Mesendoderm (in vitro differentiated cells): ENCODE results near the gene SESTD1. TPM values are rescaled to one million over a fixed set of nuclear protein-coding genes. Genes with fewer than 3 reads are reported as not detected.

Source experiments
- DNase-seq: peaks from one replicate; pipeline ENCODE4 v3.0.0; 2013
- H2AK5ac ChIP-seq: 2 replicates; pipeline ENCODE4 v1.6.1; 2013; ENCODE audit warnings: low read length, inconsistent platforms
- H2BK120ac ChIP-seq: 2 replicates; pipeline ENCODE4 v1.6.1; 2013; ENCODE audit warnings: low read depth, mild to moderate bottlenecking, low read length, moderate library complexity, mixed read lengths
- H2BK15ac ChIP-seq: replicated peaks from 2 replicates; pipeline ENCODE4 v1.6.1; 2013; ENCODE audit warnings: low read depth, mild to moderate bottlenecking, moderate library complexity
- H2BK5ac ChIP-seq: 2 replicates; pipeline ENCODE4 v1.6.1; 2013; ENCODE audit warnings: low read length, inconsistent platforms
- H3K18ac ChIP-seq: 2 replicates; pipeline ENCODE4 v1.6.1; 2013; ENCODE audit warnings: mild to moderate bottlenecking, low read length, mixed read lengths
- H3K23ac ChIP-seq: one replicate; pipeline ENCODE4 v1.6.1; 2013; ENCODE audit warnings: low read length
- H3K27ac ChIP-seq: 2 replicates; pipeline ENCODE4 v1.5.1; 2013; ENCODE audit warnings: low read depth, mild to moderate bottlenecking, inconsistent platforms, low read length, moderate library complexity
- H3K27me3 ChIP-seq: 2 replicates; pipeline ENCODE4 v1.6.1; 2013; ENCODE audit warnings: low read length, control low read depth, mild to moderate bottlenecking, inconsistent platforms; ENCODE audit not compliant: insufficient read depth, poor library complexity
- H3K36me3 ChIP-seq: 2 replicates; pipeline ENCODE4 v1.6.1; 2013; ENCODE audit warnings: low read length, inconsistent platforms; ENCODE audit not compliant: control insufficient read depth, insufficient read depth
- H3K4ac ChIP-seq: one replicate; pipeline ENCODE4 v1.6.1; 2013; ENCODE audit warnings: low read depth, mild to moderate bottlenecking, low read length, moderate library complexity
- H3K4me1 ChIP-seq: 2 replicates; pipeline ENCODE4 v1.6.1; 2013; ENCODE audit warnings: low read depth, low read length, inconsistent platforms; ENCODE audit not compliant: control insufficient read depth
- H3K4me2 ChIP-seq: 2 replicates; pipeline ENCODE4 v1.6.1; 2013; ENCODE audit warnings: low read length
- H3K4me3 ChIP-seq: 2 replicates; pipeline ENCODE4 v1.5.1; 2013; ENCODE audit warnings: mild to moderate bottlenecking, low read length
- H3K56ac ChIP-seq: one replicate; pipeline ENCODE4 v1.6.1; 2013; ENCODE audit warnings: low read length
- H3K79me1 ChIP-seq: 2 replicates; pipeline ENCODE4 v1.6.1; 2013; ENCODE audit warnings: low read length, inconsistent platforms
- H3K79me2 ChIP-seq: 2 replicates; pipeline ENCODE4 v1.6.1; 2013; ENCODE audit warnings: mild to moderate bottlenecking, low read length; ENCODE audit not compliant: control insufficient read depth, insufficient read depth
- H3K9ac ChIP-seq: 2 replicates; pipeline ENCODE4 v1.6.1; 2013; ENCODE audit warnings: low read length, inconsistent platforms
- H4K5ac ChIP-seq: one replicate; pipeline ENCODE4 v1.6.1; 2013; ENCODE audit warnings: low read length
- H4K8ac ChIP-seq: one replicate; pipeline ENCODE4 v1.6.1; 2013; ENCODE audit warnings: low read depth, mild to moderate bottlenecking, control low read depth, low read length, moderate library complexity
- WGBS: extraction: QIAGEN DNeasy Blood & Tissue Kit; methylation state at CpG from one replicate; pipeline ENCODE4 v1.1.7; 2013; ENCODE audit warnings: low lambda C conversion rate, missing lambda C conversion rate; ENCODE audit not compliant: insufficient coverage; ENCODE audit errors: extremely low coverage; 5-methylcytosine and 5-hydroxymethylcytosine counted together
- polyA plus RNA-seq, 2 experiments: library from polyadenylated mRNA; stranded (reverse); fragments of 200-250 nt; gene quantifications; one replicate each; pipeline ENCODE4 v1.2.3, GENCODE V29; 2013

Gene SESTD1, protein sequence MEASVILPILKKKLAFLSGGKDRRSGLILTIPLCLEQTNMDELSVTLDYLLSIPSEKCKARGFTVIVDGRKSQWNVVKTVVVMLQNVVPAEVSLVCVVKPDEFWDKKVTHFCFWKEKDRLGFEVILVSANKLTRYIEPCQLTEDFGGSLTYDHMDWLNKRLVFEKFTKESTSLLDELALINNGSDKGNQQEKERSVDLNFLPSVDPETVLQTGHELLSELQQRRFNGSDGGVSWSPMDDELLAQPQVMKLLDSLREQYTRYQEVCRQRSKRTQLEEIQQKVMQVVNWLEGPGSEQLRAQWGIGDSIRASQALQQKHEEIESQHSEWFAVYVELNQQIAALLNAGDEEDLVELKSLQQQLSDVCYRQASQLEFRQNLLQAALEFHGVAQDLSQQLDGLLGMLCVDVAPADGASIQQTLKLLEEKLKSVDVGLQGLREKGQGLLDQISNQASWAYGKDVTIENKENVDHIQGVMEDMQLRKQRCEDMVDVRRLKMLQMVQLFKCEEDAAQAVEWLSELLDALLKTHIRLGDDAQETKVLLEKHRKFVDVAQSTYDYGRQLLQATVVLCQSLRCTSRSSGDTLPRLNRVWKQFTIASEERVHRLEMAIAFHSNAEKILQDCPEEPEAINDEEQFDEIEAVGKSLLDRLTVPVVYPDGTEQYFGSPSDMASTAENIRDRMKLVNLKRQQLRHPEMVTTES
- polyA plus RNA-seq (2013, experiment 1 of 2): 23.2 TPM
- 22.4 TPM for polyA plus RNA-seq (2013, experiment 2 of 2)

DNA sequence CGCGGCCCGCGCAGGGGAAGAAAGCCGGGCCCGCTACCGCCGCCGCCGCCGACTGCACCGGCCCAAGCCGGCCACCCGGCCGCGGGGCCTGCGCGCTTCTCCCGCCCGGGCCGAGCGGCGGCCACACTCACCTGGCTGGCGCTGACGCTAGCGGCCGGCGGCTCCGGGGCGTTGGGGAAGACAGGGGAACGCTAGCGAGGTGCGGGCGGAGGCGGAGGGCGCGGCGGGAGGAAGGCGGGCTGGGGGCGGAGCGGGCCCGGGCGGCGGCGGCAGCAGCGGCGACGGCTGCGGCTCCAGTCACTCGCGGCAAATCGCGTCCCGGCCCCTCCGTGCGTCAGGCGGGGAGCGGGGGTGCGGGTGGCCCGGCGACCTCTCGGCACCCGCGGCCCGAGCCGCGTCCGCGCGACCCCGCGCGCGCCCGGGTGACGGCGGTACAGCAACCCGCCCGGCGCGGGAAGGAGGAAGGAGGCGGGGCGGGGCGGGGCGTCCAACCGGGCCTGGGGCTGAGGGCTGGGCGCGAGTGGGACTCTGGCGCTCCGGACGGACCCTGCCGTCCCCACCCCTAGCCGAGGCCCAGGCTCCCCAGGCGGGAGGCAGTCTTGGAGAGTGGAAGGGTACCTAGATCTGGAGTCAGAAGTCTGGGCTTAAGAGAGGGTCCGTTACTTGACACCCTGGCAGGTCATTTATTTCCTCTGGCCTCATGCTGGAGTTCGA lies at the start of gene SESTD1:
Gene SESTD1 (minus strand): TSS at position 465 of the 714 bp plus-strand sequence. CDS start 72,991 bp downstream, outside the sequence.
- WGBS: no CpG with 5 or more reads among the region's 96 CpGs

DNA sequence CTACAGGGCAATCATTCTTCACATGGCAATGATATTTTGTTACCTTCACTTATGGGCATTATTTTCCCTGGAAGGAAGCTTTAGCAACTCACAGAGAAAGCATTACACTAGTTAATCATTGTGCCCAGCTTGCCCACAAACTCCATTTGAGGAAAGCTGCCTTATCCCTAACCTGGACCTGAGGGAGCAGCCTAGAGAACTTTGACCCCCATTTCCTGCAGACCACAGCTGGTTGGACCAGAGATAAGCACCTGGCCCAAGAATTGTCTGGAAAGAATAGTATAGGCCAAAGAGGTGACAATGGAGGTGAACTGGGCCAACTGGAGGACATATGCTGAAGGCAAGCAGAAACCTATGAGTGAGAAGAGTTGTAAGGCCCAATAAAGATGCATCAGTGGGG lies 48.4 kb upstream of the SESTD1 start:
- no peak for DNase-seq

More for the DNA sequence above, at the start of gene SESTD1:
- peak; percentile 59 for DNase-seq
- Histone ChIP-seq H2BK15ac (peak within 1 kb of the TSS; percentile 23), H3K79me2 (no peaks in the 10 kb centered on the region), H3K9ac (peak within 1 kb of the TSS; percentile 72), H4K8ac (peak within 1 kb of the TSS; percentile 90), H4K5ac (no peak within 1 kb of the TSS), H2AK5ac (no peak within 1 kb of the TSS), H3K27ac (peak within 1 kb of the TSS; percentile 65), H3K4me3 (peak within 1 kb of the TSS; percentile 56), H2BK120ac (peak within 1 kb of the TSS; percentile 97), H3K4me2 (peak within 1 kb of the TSS; percentile 66), H3K79me1 (peaks cover 2% of the 10 kb centered on the region), H3K4me1 (no peaks in the 10 kb centered on the region), H3K23ac (no peak within 1 kb of the TSS), H3K36me3 (no peaks in the 10 kb centered on the region), H2BK5ac (no peak within 1 kb of the TSS), H3K27me3 (no peaks in the 10 kb centered on the region), H3K56ac (peak within 1 kb of the TSS; percentile 87), H3K4ac (peak within 1 kb of the TSS; percentile 17), H3K18ac (peak within 1 kb of the TSS; percentile 97)

DNA sequence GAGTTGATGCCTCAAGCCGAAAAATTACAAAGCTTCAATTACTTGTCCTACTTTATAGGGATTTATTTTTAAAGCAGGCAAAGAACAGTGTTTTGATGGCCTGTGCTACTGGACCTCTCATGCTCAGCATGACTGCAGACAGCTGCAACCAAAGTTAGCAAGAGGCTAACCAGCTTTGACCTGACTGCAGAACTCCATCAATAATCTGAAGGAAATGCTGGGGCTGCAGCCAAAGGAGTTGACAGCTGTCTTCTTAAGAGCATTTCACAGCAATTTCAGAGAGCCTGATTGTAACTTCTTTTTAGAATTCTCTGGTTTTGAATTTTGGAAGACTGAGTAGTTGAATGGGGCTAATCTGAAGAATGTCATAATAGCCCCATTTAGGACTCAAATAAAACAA lies 46.5 kb upstream of the SESTD1 start:
- Histone ChIP-seq H2BK120ac (no peak overlapping the region), H3K4me3 (no peak overlapping the region), H3K23ac (no peak overlapping the region), H3K9ac (no peak overlapping the region), H3K27me3 (no peaks in the 10 kb centered on the region), H3K18ac (no peak overlapping the region), H3K79me1 (no peaks in the 10 kb centered on the region), H2AK5ac (no peak overlapping the region), H3K4me2 (no peak overlapping the region), H3K79me2 (no peaks in the 10 kb centered on the region), H3K4ac (no peak overlapping the region), H3K36me3 (no peaks in the 10 kb centered on the region), H4K5ac (no peak overlapping the region), H2BK5ac (no peak overlapping the region), H3K56ac (no peak overlapping the region), H3K4me1 (no peaks in the 10 kb centered on the region), H4K8ac (no peak overlapping the region), H3K27ac (no peak overlapping the region), H2BK15ac (no peak overlapping the region)
- WGBS: no CpG with 5 or more reads among the region's 1 CpG
- no peak for DNase-seq

More for the DNA sequence above, 48.4 kb upstream of the SESTD1 start:
- Histone ChIP-seq H3K4me3 (no peak overlapping the region), H3K23ac (no peak overlapping the region), H3K27ac (no peak overlapping the region), H3K4me2 (no peak overlapping the region), H3K36me3 (no peaks in the 10 kb centered on the region), H3K9ac (no peak overlapping the region), H2BK120ac (no peak overlapping the region), H4K8ac (no peak overlapping the region), H3K79me1 (no peaks in the 10 kb centered on the region), H3K4me1 (no peaks in the 10 kb centered on the region), H3K79me2 (no peaks in the 10 kb centered on the region), H2BK15ac (no peak overlapping the region), H3K27me3 (no peaks in the 10 kb centered on the region), H3K4ac (no peak overlapping the region), H3K18ac (no peak overlapping the region), H2AK5ac (no peak overlapping the region), H2BK5ac (no peak overlapping the region), H3K56ac (no peak overlapping the region), H4K5ac (no peak overlapping the region)

DNA sequence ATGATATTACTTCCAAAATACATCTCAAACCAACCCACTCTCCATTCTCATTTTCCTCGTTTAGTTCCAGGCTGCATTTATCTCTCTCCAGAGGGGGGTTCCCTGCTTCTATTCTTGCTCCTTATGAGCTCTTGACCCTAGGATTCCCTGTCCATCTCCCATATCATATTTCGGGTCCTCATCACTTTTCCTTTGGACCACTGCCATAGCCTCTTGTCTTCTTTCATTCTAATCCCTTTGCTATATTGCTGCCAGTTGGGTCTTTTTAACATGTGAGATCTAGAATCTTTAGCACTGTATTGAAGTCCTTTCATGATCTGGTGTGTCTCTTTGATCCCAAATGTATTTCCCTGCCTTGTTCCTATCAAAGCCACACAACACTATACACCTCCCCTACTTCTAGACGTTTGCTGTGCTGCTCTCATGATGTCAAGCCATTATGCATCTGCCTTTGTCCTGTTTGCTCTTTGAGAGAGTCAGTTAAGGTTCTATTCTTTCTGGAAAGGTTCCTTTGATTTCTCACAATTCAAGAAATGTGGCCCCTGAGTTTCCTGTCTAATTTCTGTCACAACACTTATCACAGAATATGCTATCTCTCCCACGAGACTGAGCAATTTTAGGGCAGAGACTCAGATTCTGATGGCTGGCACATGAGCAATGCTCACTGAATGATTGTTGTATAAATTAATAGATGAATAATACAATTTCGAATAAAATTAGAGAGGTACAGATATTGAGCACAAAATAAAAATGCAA lies 43.2 kb upstream of the SESTD1 start:
- H2BK15ac ChIP-seq: no peak overlapping the region
- 83% methylated on average over 1 of the region's 5 CpGs for WGBS
- no peak overlapping the region for H3K9ac ChIP-seq
- H3K4me1 ChIP-seq: no peaks in the 10 kb centered on the region
- no peak overlapping the region for H3K4me3 ChIP-seq
- no peak overlapping the region for H4K5ac ChIP-seq
- H3K79me2 ChIP-seq: no peaks in the 10 kb centered on the region
- H2AK5ac ChIP-seq: no peak overlapping the region
- H3K4ac ChIP-seq: no peak overlapping the region
- H3K4me2 ChIP-seq: no peak overlapping the region
- H3K36me3 ChIP-seq: no peaks in the 10 kb centered on the region
- H2BK5ac ChIP-seq: no peak overlapping the region
- no peak overlapping the region for H3K27ac ChIP-seq
- H3K27me3 ChIP-seq: no peaks in the 10 kb centered on the region
- no peak overlapping the region for H3K56ac ChIP-seq
- H3K23ac ChIP-seq: no peak overlapping the region
- no peak for DNase-seq
- no peaks in the 10 kb centered on the region for H3K79me1 ChIP-seq
- no peak overlapping the region for H4K8ac ChIP-seq
- H3K18ac ChIP-seq: no peak overlapping the region
- H2BK120ac ChIP-seq: no peak overlapping the region

DNA sequence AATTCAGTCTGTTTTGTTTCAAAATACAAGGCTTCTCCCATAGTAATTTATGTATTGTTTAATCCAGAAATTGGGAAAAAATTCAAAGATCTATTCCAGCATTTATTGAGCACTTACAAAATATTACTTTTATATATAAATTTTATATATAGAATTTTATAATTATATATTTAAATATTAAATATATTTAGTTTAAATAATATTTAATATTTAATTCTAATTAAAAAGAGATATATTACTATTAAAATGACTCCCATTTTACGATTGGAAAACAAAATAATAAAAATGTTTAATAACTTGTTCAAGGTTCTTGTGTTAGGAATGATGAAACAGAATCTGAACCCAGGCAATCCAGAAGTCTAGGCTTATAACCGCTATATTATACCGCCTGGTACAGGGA lies 40.5 kb upstream of the SESTD1 start:
- no peak overlapping the region for H3K4me2 ChIP-seq
- H3K56ac ChIP-seq: no peak overlapping the region
- WGBS: no CpG with 5 or more reads among the region's 3 CpGs

More for the DNA sequence above, 40.5 kb upstream of the SESTD1 start:
- Histone ChIP-seq H2BK120ac (no peak overlapping the region), H2BK5ac (no peak overlapping the region), H4K5ac (no peak overlapping the region), H3K9ac (no peak overlapping the region), H3K36me3 (no peaks in the 10 kb centered on the region), H3K79me1 (no peaks in the 10 kb centered on the region), H4K8ac (no peak overlapping the region), H3K18ac (no peak overlapping the region), H2AK5ac (no peak overlapping the region), H3K27ac (no peak overlapping the region), H3K27me3 (no peaks in the 10 kb centered on the region), H2BK15ac (no peak overlapping the region), H3K4ac (no peak overlapping the region), H3K23ac (no peak overlapping the region), H3K79me2 (no peaks in the 10 kb centered on the region), H3K4me3 (no peak overlapping the region), H3K4me1 (no peaks in the 10 kb centered on the region)
- DNase-seq: no peak
